ENCODE measurements around the gene CNOT2.

The CNOT2 gene

GRCh38 chr12:70227911-70228310 lies 15.3 kb upstream of the CNOT2 start:
- Histone ChIP-seq H3K18ac (ENCODE audit: low read length) (no peak overlapping the region), H2BK12ac (ENCODE audit: low read length) (no peak overlapping the region), H2AFZ (ENCODE audit: insufficient read depth, low read length, poor library complexity) (no peak overlapping the region), H3K27me3 (ENCODE audit: insufficient read depth, low read length) (no peaks in the 10 kb centered on the region), H2BK120ac (ENCODE audit: insufficient read depth, low read length, poor library complexity) (no peak overlapping the region), H3K4me2 (ENCODE audit: low read length) (no peak overlapping the region), H3K4me3 (ENCODE audit: low read depth, low read length) (no peak overlapping the region), H3K4ac (ENCODE audit: low read depth, low read length) (no peak overlapping the region), H4K8ac (ENCODE audit: low read depth, low read length) (no peak overlapping the region), H3K14ac (ENCODE audit: low read length) (no peak overlapping the region), H3K27ac (ENCODE audit: low read depth, low read length) (no peak overlapping the region), H4K12ac (ENCODE audit: low read depth, low read length) (no peak overlapping the region), H3K79me2 (ENCODE audit: control insufficient read depth, insufficient read depth, low read length, poor library complexity) (no peaks in the 10 kb centered on the region), H4K91ac (ENCODE audit: low read depth, low read length) (no peak overlapping the region), H3K9ac (ENCODE audit: low read length) (no peak overlapping the region), H2BK5ac (ENCODE audit: low read depth, low read length, poor library complexity) (no peak overlapping the region), H3K4me1 (ENCODE audit: control insufficient read depth in 1 of 2, insufficient read depth in 2 of 2, low read length in 2 of 2) (no peaks in the 10 kb centered on the region), H3K23ac (ENCODE audit: low read length) (no peak overlapping the region), H3K9me3 (ENCODE audit: insufficient read depth, low read depth, low read length) (no peaks in the 10 kb centered on the region), H3K36me3 (ENCODE audit: control insufficient read depth in 1 of 2, insufficient read depth in 2 of 2, low read length in 2 of 2) (no peaks in the 10 kb centered on the region), H3K79me1 (ENCODE audit: low read length) (no peaks in the 10 kb centered on the region), H2AK5ac (ENCODE audit: low read length) (no peak overlapping the region)
- WGBS (ENCODE audit: extremely low coverage, insufficient coverage, insufficient read length), result no CpG with 5 or more reads among the region's 2 CpGs
- no peak for DNase-seq

GRCh38 chr12:70230934-70231606 lies 12.2 kb upstream of the CNOT2 start:
- no peak for DNase-seq
- H3K18ac ChIP-seq (ENCODE audit: low read length), result no peak overlapping the region
- no peak overlapping the region for H2AFZ ChIP-seq (ENCODE audit: insufficient read depth, low read length, poor library complexity)
- no peak overlapping the region for H3K9ac ChIP-seq (ENCODE audit: low read length)
- H3K4me3 ChIP-seq (ENCODE audit: low read depth, low read length), result no peak overlapping the region
- no peak overlapping the region for H2BK12ac ChIP-seq (ENCODE audit: low read length)
- H4K91ac ChIP-seq (ENCODE audit: low read depth, low read length), result no peak overlapping the region
- H3K27ac ChIP-seq (ENCODE audit: low read depth, low read length), result no peak overlapping the region
- no peaks in the 10 kb centered on the region for H3K36me3 ChIP-seq (ENCODE audit: control insufficient read depth in 1 of 2, insufficient read depth in 2 of 2, low read length in 2 of 2)
- WGBS (ENCODE audit: extremely low coverage, insufficient coverage, insufficient read length), result no CpG with 5 or more reads among the region's 2 CpGs
- no peak overlapping the region for H2AK5ac ChIP-seq (ENCODE audit: low read length)
- H4K12ac ChIP-seq (ENCODE audit: low read depth, low read length), result no peak overlapping the region
- H3K9me3 ChIP-seq (ENCODE audit: insufficient read depth, low read depth, low read length), result no peaks in the 10 kb centered on the region
- H3K4ac ChIP-seq (ENCODE audit: low read depth, low read length), result no peak overlapping the region
- H3K79me2 ChIP-seq (ENCODE audit: control insufficient read depth, insufficient read depth, low read length, poor library complexity), result no peaks in the 10 kb centered on the region
- H3K79me1 ChIP-seq (ENCODE audit: low read length), result no peaks in the 10 kb centered on the region
- no peak overlapping the region for H2BK5ac ChIP-seq (ENCODE audit: low read depth, low read length, poor library complexity)
- H4K8ac ChIP-seq (ENCODE audit: low read depth, low read length), result no peak overlapping the region
- no peak overlapping the region for H3K23ac ChIP-seq (ENCODE audit: low read length)
- no peaks in the 10 kb centered on the region for H3K4me1 ChIP-seq (ENCODE audit: control insufficient read depth in 1 of 2, insufficient read depth in 2 of 2, low read length in 2 of 2)
- H2BK120ac ChIP-seq (ENCODE audit: insufficient read depth, low read length, poor library complexity), result no peak overlapping the region
- no peaks in the 10 kb centered on the region for H3K27me3 ChIP-seq (ENCODE audit: insufficient read depth, low read length)
- no peak overlapping the region for H3K14ac ChIP-seq (ENCODE audit: low read length)
- no peak overlapping the region for H3K4me2 ChIP-seq (ENCODE audit: low read length)

GRCh38 chr12:70236990-70237389 lies 6.2 kb upstream of the CNOT2 start:
- Histone ChIP-seq H2BK12ac (ENCODE audit: low read length) (no peak overlapping the region), H3K79me2 (ENCODE audit: control insufficient read depth, insufficient read depth, low read length, poor library complexity) (no peaks in the 10 kb centered on the region), H3K18ac (ENCODE audit: low read length) (no peak overlapping the region), H4K91ac (ENCODE audit: low read depth, low read length) (no peak overlapping the region), H4K8ac (ENCODE audit: low read depth, low read length) (no peak overlapping the region), H3K4ac (ENCODE audit: low read depth, low read length) (no peak overlapping the region), H3K27me3 (ENCODE audit: insufficient read depth, low read length) (no peaks in the 10 kb centered on the region), H4K12ac (ENCODE audit: low read depth, low read length) (no peak overlapping the region), H3K4me2 (ENCODE audit: low read length) (no peak overlapping the region), H3K9me3 (ENCODE audit: insufficient read depth, low read depth, low read length) (no peaks in the 10 kb centered on the region), H2AK5ac (ENCODE audit: low read length) (no peak overlapping the region), H3K4me3 (ENCODE audit: low read depth, low read length) (no peak overlapping the region), H2BK5ac (ENCODE audit: low read depth, low read length, poor library complexity) (no peak overlapping the region), H3K14ac (ENCODE audit: low read length) (no peak overlapping the region), H2BK120ac (ENCODE audit: insufficient read depth, low read length, poor library complexity) (no peak overlapping the region), H3K27ac (ENCODE audit: low read depth, low read length) (no peak overlapping the region), H3K23ac (ENCODE audit: low read length) (no peak overlapping the region), H3K36me3 (ENCODE audit: control insufficient read depth in 1 of 2, insufficient read depth in 2 of 2, low read length in 2 of 2) (no peaks in the 10 kb centered on the region), H3K9ac (ENCODE audit: low read length) (no peak overlapping the region), H3K79me1 (ENCODE audit: low read length) (no peaks in the 10 kb centered on the region), H3K4me1 (ENCODE audit: control insufficient read depth in 1 of 2, insufficient read depth in 2 of 2, low read length in 2 of 2) (no peaks in the 10 kb centered on the region), H2AFZ (ENCODE audit: insufficient read depth, low read length, poor library complexity) (no peak overlapping the region)
- WGBS (ENCODE audit: extremely low coverage, insufficient coverage, insufficient read length), result no CpG with 5 or more reads among the region's 1 CpG
- no peak for DNase-seq

DNA sequence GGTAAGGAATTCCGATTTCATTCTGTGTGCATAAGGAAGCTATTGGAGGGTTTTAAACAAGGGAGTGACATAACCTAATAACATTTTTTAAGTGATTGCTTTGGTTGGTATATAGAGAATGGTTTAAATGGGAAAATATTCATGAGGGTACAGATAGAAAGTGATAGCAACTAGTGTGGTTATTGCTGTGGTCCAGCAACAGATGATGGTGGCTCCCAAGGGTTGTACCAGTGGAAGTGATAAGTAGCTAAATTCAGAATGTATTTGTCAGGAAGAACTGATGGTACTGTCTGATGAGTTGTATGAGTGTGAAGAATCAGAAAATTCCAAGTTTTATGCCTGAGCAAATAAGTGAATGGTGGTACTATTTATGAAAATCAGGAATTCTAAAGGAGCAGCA lies 2.6 kb upstream of the CNOT2 start:
- Histone ChIP-seq H3K4ac (ENCODE audit: low read depth, low read length) (no peak overlapping the region), H2BK5ac (ENCODE audit: low read depth, low read length, poor library complexity) (no peak overlapping the region), H3K14ac (ENCODE audit: low read length) (no peak overlapping the region), H4K91ac (ENCODE audit: low read depth, low read length) (no peak overlapping the region), H3K18ac (ENCODE audit: low read length) (no peak overlapping the region), H3K4me2 (ENCODE audit: low read length) (no peak overlapping the region), H3K4me1 (ENCODE audit: control insufficient read depth in 1 of 2, insufficient read depth in 2 of 2, low read length in 2 of 2) (no peaks in the 10 kb centered on the region), H3K79me2 (ENCODE audit: control insufficient read depth, insufficient read depth, low read length, poor library complexity) (peaks cover 8% of the 10 kb centered on the region), H2BK120ac (ENCODE audit: insufficient read depth, low read length, poor library complexity) (no peak overlapping the region), H3K27ac (ENCODE audit: low read depth, low read length) (no peak overlapping the region), H3K23ac (ENCODE audit: low read length) (no peak overlapping the region), H2AK5ac (ENCODE audit: low read length) (no peak overlapping the region), H3K79me1 (ENCODE audit: low read length) (peaks cover 12% of the 10 kb centered on the region), H3K9me3 (ENCODE audit: insufficient read depth, low read depth, low read length) (no peaks in the 10 kb centered on the region), H3K4me3 (ENCODE audit: low read depth, low read length) (no peak overlapping the region), H2BK12ac (ENCODE audit: low read length) (no peak overlapping the region), H4K8ac (ENCODE audit: low read depth, low read length) (no peak overlapping the region), H2AFZ (ENCODE audit: insufficient read depth, low read length, poor library complexity) (no peak overlapping the region), H3K36me3 (ENCODE audit: control insufficient read depth in 1 of 2, insufficient read depth in 2 of 2, low read length in 2 of 2) (no peaks in the 10 kb centered on the region), H3K27me3 (ENCODE audit: insufficient read depth, low read length) (no peaks in the 10 kb centered on the region), H3K9ac (ENCODE audit: low read length) (no peak overlapping the region), H4K12ac (ENCODE audit: low read depth, low read length) (no peak overlapping the region)
- WGBS (ENCODE audit: extremely low coverage, insufficient coverage, insufficient read length), result no CpG with 5 or more reads among the region's 1 CpG
- DNase-seq, result no peak
